Glutamatergic neuron (in vitro differentiated cells): ENCODE results near the gene SETX. TPM values are rescaled to one million over a fixed set of nuclear protein-coding genes. Genes with fewer than 3 reads are reported as not detected.

Experiments used
- DNase-seq: peaks from one replicate; pipeline ENCODE4 v3.0.0; 2022
- H3K27ac Mint-ChIP-seq: one replicate; pipeline ENCODE4 v1.8.0; 2020; ENCODE audit warnings: mild to moderate bottlenecking, mixed read lengths, inconsistent platforms; ENCODE audit not compliant: unreplicated experiment
- H3K27me3 Mint-ChIP-seq: one replicate; pipeline ENCODE4 v1.8.0; 2020; ENCODE audit warnings: mild to moderate bottlenecking, moderate library complexity, mixed read lengths, inconsistent platforms; ENCODE audit not compliant: unreplicated experiment
- H3K36me3 Mint-ChIP-seq: one replicate; pipeline ENCODE4 v1.8.0; 2020; ENCODE audit warnings: mild to moderate bottlenecking, mixed read lengths, inconsistent platforms; ENCODE audit not compliant: unreplicated experiment
- H3K4me1 Mint-ChIP-seq: one replicate; pipeline ENCODE4 v1.8.0; 2020; ENCODE audit warnings: mild to moderate bottlenecking, low read depth, mixed read lengths, inconsistent platforms; ENCODE audit not compliant: unreplicated experiment
- H3K4me3 Mint-ChIP-seq: one replicate; pipeline ENCODE4 v1.8.0; 2020; ENCODE audit warnings: mild to moderate bottlenecking, mixed read lengths, inconsistent platforms; ENCODE audit not compliant: unreplicated experiment
- H3K9me3 Mint-ChIP-seq: one replicate; pipeline ENCODE4 v1.8.0; 2020; ENCODE audit warnings: mild to moderate bottlenecking, moderate library complexity, mixed read lengths, inconsistent platforms; ENCODE audit not compliant: unreplicated experiment
- CTCF ChIP-seq: fragments of 200-600 bp; sonication (generic); IDR thresholded peaks from one replicate; pipeline ENCODE4 v1.5.0; 2021; ENCODE audit not compliant: partially characterized antibody, unreplicated experiment
- total RNA-seq: library from RNA; stranded (reverse); fragmentation: NEBNext Ultra II Directional; extraction: Animal tissue kit (Norgen Biotek cat#: 25700); gene quantifications from one replicate; pipeline ENCODE4 v1.2.1, GENCODE V29; 2021; ENCODE audit not compliant: unreplicated experiment

Gene SETX
- total RNA-seq, 1 donor from 2014 or later = 48.4 TPM

- TF ChIP-seq CTCF = no peak
- Mint-ChIP-seq H3K4me3 (no peak overlapping the region), H3K27ac (no peak overlapping the region), H3K4me1 (peaks cover 36% of the 10 kb centered on the region), H3K36me3 (no peaks in the 10 kb centered on the region), H3K9me3 (no peaks in the 10 kb centered on the region), H3K27me3 (peaks cover 2% of the 10 kb centered on the region)
- no peak for DNase-seq
Measured at GRCh38 chr9:132260846-132261245, 93.9 kb downstream of the SETX start.

- H3K4me1 Mint-ChIP-seq = peaks cover 10% of the 10 kb centered on the region
- no peak overlapping the region for H3K27ac Mint-ChIP-seq
- no peaks in the 10 kb centered on the region for H3K9me3 Mint-ChIP-seq
- H3K27me3 Mint-ChIP-seq = peaks cover 2% of the 10 kb centered on the region
- H3K36me3 Mint-ChIP-seq = no peaks in the 10 kb centered on the region
- TF ChIP-seq CTCF = no peak
- no peak overlapping the region for H3K4me3 Mint-ChIP-seq
- DNase-seq = no peak
Measured at GRCh38 chr9:132250324-132251262, 104.2 kb downstream of the SETX start.

GRCh38 chr9:132249690-132250089 lies 105.1 kb downstream of the SETX start:
- Mint-ChIP-seq H3K36me3 (no peaks in the 10 kb centered on the region), H3K27ac (no peak overlapping the region), H3K4me1 (peaks cover 13% of the 10 kb centered on the region), H3K27me3 (peaks cover 2% of the 10 kb centered on the region), H3K9me3 (no peaks in the 10 kb centered on the region), H3K4me3 (no peak overlapping the region)
- no peak for DNase-seq
- no peak for TF ChIP-seq CTCF

GRCh38 chr9:132249123-132249522 lies 105.7 kb downstream of the SETX start:
- Mint-ChIP-seq H3K27me3 (peaks cover 2% of the 10 kb centered on the region), H3K36me3 (no peaks in the 10 kb centered on the region), H3K4me1 (peaks cover 18% of the 10 kb centered on the region), H3K27ac (no peak overlapping the region), H3K4me3 (no peak overlapping the region), H3K9me3 (no peaks in the 10 kb centered on the region)
- DNase-seq = no peak
- TF ChIP-seq CTCF = no peak

GRCh38 chr9:132247942-132248341 lies 106.8 kb downstream of the SETX start:
- DNase-seq = no peak

More at GRCh38 chr9:132247942-132248341, 106.8 kb downstream of the SETX start:
- H3K4me3 Mint-ChIP-seq = no peak overlapping the region
- peaks cover 2% of the 10 kb centered on the region for H3K27me3 Mint-ChIP-seq
- no peak for TF ChIP-seq CTCF
- peaks cover 15% of the 10 kb centered on the region for H3K4me1 Mint-ChIP-seq
- H3K9me3 Mint-ChIP-seq = no peaks in the 10 kb centered on the region
- H3K36me3 Mint-ChIP-seq = no peaks in the 10 kb centered on the region
- H3K27ac Mint-ChIP-seq = no peak overlapping the region
